Motor neuron (in vitro differentiated cells): ENCODE data around the gene MELTF. TPM values are rescaled to one million over a fixed set of nuclear protein-coding genes. Genes with fewer than 3 reads are reported as not detected.
A peak's percentile ranks its signal among the peaks of the same experiment; 100 is the strongest.

Experiments used
- ATAC-seq, 8 experiments: fragments of 200-7000 bp; cut with Tn5 transposase; replicated peaks in 6 of 8; 2 replicates each; pipeline ENCODE4 v1.8.0; 2021; ENCODE audit warnings: mild to moderate bottlenecking in 8 of 8, moderate library complexity in 8 of 8
- H3K27ac ChIP-seq, 2 donors: fragments of 250-450 bp; sonication (Bioruptor Pico); 2 replicates each; pipeline ENCODE4 v1.9.0; 2021; ENCODE audit warnings: antibody characterized with exemption in 2 of 2, mild to moderate bottlenecking in 2 of 2, moderate library complexity in 1 of 2
- H3K4me1 ChIP-seq, 2 donors: fragments of 250-450 bp; sonication (Bioruptor Pico); replicated peaks in 1 of 2; 2 replicates each; pipeline ENCODE4 v1.6.1; 2021; ENCODE audit warnings: antibody characterized with exemption in 2 of 2, mild to moderate bottlenecking in 2 of 2, moderate library complexity in 1 of 2
- H3K4me3 ChIP-seq, 5 donors: fragments of 250-450 bp; sonication (Bioruptor Pico); 2 replicates each; pipeline ENCODE4 v1.9.0; 2021; ENCODE audit warnings: antibody characterized with exemption in 5 of 5, mild to moderate bottlenecking in 5 of 5, moderate library complexity in 4 of 5
- WGBS, 10 experiments: fragments of 450-650 bp; shearing (Covaris generic); methylation state at CpG; one replicate each; pipeline ENCODE4 v1.0.0; 2022; 5-methylcytosine and 5-hydroxymethylcytosine counted together
- in situ Hi-C, 9 experiments: fragments of 400-800 bp; cut with MboI; loops; one replicate each; pipeline ENCODE4 v1.15.0; 2021; ENCODE audit warnings: low sequenced_read_pairs in 9 of 9, low pct_unique_long_range_greater_than_20kb in 2 of 9; ENCODE audit not compliant: unreplicated experiment in 9 of 9
- total RNA-seq, 8 experiments: library from RNA; unstranded; fragments of 300-600 nt; gene quantifications; 2 replicates each; pipeline versions ENCODE4 v1.2.3 to v1.2.4, GENCODE V29; 2022

MELTF gene
- total RNA-seq, 8 experiments from 2014 or later: 0.43 to 47.8 (median 2.6) TPM

DNA sequence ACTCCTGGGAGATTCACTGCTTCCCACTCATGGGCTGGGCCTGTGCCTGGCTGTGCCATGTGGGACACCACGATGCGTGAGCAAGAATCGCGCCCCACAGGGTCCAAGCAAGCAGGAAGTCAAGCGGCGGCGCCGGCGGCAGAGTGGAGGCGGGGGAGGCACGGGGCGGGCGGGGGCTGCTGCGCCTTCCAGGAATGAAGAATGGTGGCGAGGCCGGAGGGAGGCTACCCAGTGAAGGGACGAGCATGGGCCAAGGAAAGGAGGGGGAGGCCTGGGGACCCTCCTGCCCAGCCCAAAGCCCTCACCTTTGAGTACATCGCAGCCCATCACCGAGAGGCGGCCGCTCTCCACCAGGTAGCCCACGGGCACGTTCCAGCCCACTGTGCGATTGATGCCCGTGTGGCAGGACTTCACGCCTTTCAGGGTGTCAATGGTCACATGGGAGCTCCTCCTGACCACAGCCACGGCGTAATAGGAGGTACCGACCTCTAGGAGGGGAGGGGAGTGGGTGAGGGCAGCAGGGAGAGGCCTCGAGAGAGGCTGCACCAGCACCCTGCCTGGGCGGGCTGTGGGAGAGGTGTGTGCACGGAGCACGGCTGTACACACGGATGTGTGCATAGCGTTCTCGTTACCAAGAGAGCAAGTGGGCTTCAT lies 5.5 kb downstream of the MELTF start:
- in situ Hi-C loops: loop anchor here in 4 of 9 experiments (25.0 kb wide), 2 partner anchors 163 to 488 kb away; no protein-coding TSS in a partner anchor
- peak overlapping the region in 1 of 2 donors; percentile 18 for H3K27ac ChIP-seq
- H3K4me1 ChIP-seq: peaks cover 39 to 51% of the 10 kb centered on the region in 2 donors
- no peak overlapping the region for H3K4me3 ChIP-seq
- peak in 1 of 8 experiments; percentile 2 for ATAC-seq
- 75 to 82% methylated on average over 2 to 4 of the region's 36 CpGs; no CpG with 5 or more reads in 8 of the 10 experiments for WGBS, 10 experiments

- 20 to 76% (median 44%) methylated on average over 2 to 7 of the region's 27 CpGs; no CpG with 5 or more reads in 6 of the 10 experiments for WGBS, 10 experiments
- no peak overlapping the region for H3K4me3 ChIP-seq
- H3K27ac ChIP-seq: no peak overlapping the region
- peak in 5 of 8 experiments; percentile 12 to 62 (median 33) for ATAC-seq
- peaks cover 36 to 45% of the 10 kb centered on the region in 2 donors for H3K4me1 ChIP-seq
- in situ Hi-C loops: loop anchor here in 4 of 9 experiments (25.0 kb wide), 2 partner anchors 164 to 489 kb away; no protein-coding TSS in a partner anchor
Observed at GRCh38 chr3:197023241-197023997, 6.2 kb downstream of the MELTF start.

DNA sequence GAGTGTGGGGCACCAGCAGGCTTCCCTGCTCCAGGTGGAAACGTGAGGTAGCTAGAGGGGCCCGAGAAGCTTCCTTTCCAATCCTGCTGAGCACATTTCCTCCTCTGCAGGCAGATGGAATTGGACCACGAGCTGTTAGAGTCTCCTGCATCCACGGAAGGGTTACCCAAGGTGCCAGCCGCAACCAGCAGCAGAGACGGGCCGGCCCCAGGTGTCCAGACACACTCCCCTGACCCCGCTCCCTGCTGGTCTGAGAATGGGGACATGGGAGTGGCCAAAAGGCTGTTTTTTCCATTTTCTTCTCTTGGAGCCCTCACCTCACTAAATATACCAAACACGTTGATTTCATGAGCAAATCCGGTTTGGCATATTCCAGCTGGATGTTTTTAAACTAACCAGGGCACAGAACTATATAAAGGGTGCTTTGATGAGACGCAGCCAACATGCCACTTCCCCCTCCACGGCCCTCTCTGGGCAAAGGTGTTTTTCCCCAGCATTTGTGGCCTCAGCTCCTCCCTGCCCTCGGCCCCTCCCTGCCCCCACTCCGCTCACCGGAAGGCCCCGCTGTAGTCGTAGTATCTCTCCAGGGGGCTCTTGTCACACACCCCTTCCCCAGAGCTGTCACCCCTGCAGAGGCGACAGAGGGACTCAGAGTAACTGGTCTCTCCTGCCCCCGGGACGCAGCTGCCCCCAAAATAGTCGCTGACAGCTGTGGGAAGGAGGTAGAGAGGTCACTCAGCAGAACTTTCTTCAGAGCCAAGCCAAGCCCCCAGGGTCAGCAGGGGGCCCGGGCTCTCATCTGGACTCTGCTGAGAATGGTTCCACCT lies 7.0 kb downstream of the MELTF start:
- no peak overlapping the region for H3K4me3 ChIP-seq
- peaks cover 36 to 44% of the 10 kb centered on the region in 2 donors for H3K4me1 ChIP-seq
- in situ Hi-C loops: loop anchor here in 4 of 9 experiments (25.0 kb wide), 2 partner anchors 165 to 490 kb away; no protein-coding TSS in a partner anchor
- no peak overlapping the region for H3K27ac ChIP-seq
- peak in 3 of 8 experiments; percentile 2 to 13 (median 8) for ATAC-seq
- 31 to 100% (median 66%) methylated on average over 1 to 11 of the region's 22 CpGs; no CpG with 5 or more reads in 2 of the 10 experiments for WGBS, 10 experiments

DNA sequence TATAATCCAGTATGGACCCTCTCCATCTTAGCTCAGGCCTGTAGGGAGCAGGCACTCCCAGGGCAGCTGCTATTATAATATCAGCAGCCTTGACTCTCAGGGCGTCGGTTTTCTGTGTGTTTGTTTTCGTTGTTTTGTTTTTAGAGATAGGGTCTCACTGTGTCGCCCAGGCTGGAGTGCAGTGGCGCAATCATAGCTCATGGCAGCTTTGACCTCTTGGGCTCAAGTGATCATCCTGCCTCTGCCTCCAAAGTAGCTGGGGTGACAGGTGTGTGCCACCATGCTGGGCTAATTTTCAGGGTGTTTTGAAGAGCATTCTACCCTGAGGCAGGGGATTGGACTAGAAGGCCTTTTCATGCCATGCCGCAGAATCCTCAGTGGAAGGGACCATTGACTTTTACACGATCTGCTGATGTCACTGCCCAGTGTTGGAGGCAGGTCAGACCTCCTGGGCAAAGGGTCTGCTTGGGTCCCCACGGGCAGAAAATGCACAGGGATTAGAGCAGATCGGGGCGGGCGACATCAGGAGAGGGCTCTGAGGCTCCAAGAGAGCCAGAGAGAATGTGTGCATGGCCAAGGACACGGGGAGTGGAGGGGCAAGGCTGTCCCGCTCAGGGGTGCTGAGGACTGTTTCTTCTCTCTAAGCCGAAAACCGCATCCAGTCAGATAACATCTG lies 7.8 kb downstream of the MELTF start:
- ATAC-seq: no peak

GRCh38 chr3:197021231-197021630 lies 8.4 kb downstream of the MELTF start:
- Histone ChIP-seq H3K4me3 (no peak overlapping the region), H3K27ac (no peak overlapping the region), H3K4me1 (peaks cover 35 to 39% of the 10 kb centered on the region in 2 donors)
- WGBS, 10 experiments: 37 to 100% (median 75%) methylated on average over 1 to 5 of the region's 10 CpGs; no CpG with 5 or more reads in 5 of the 10 experiments
- in situ Hi-C loops: loop anchor here in 4 of 9 experiments (25.0 kb wide), 2 partner anchors 166 to 491 kb away; no protein-coding TSS in a partner anchor
- no peak for ATAC-seq

More for the DNA sequence above, 7.8 kb downstream of the MELTF start:
- in situ Hi-C loops: loop anchor here in 4 of 9 experiments (25.0 kb wide), 2 partner anchors 165 to 490 kb away; no protein-coding TSS in a partner anchor
- no peak overlapping the region for H3K4me3 ChIP-seq
- WGBS, 10 experiments: 60 to 100% (median 84%) methylated on average over 1 to 12 of the region's 15 CpGs; no CpG with 5 or more reads in 2 of the 10 experiments
- H3K27ac ChIP-seq: no peak overlapping the region
- H3K4me1 ChIP-seq: peaks cover 36 to 43% of the 10 kb centered on the region in 2 donors

GRCh38 chr3:197019535-197019934 lies 10.1 kb downstream of the MELTF start:
- H3K4me1 ChIP-seq: peaks cover 19 to 22% of the 10 kb centered on the region in 2 donors
- in situ Hi-C loops: loop anchor here in 4 of 9 experiments (25.0 kb wide), 2 partner anchors 168 to 493 kb away; no protein-coding TSS in a partner anchor
- H3K27ac ChIP-seq: no peak overlapping the region
- WGBS, 10 experiments: 51 to 100% (median 80%) methylated on average over 1 to 10 of the region's 13 CpGs; no CpG with 5 or more reads in 1 of the 10 experiments
- H3K4me3 ChIP-seq: no peak overlapping the region
- ATAC-seq: no peak

DNA sequence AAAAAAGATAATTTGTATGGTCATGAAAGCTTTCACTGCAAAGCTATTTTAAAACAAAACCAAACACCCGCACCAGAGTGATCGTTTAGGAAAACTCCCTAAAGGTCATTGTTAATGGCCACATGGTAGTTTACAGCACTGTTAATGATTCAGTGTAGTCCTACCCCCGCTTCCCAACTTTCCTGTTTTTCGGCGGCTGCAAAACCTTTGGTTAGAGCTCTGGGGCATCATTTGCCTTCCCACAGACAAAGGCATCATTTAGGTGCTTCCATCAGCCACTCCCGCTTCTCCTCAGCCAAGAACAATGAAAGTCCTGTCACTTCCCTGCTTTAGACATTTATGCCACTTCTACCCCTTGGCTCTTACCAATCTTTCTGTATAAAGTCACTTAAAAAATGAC lies 10.6 kb downstream of the MELTF start:
- no peak overlapping the region for H3K4me3 ChIP-seq
- H3K4me1 ChIP-seq: peaks cover 14 to 17% of the 10 kb centered on the region in 2 donors
- in situ Hi-C loops: loop anchor here in 4 of 9 experiments (25.0 kb wide), 2 partner anchors 168 to 493 kb away; no protein-coding TSS in a partner anchor
- no peak for ATAC-seq
- 0 to 71% (median 52%) methylated on average over 2 to 6 of the region's 6 CpGs; no CpG with 5 or more reads in 1 of the 10 experiments for whole genome bisulfite sequencing, 10 experiments
- H3K27ac ChIP-seq: no peak overlapping the region

GRCh38 chr3:197017003-197017402 lies 12.6 kb downstream of the MELTF start:
- ATAC-seq: no peak
- in situ Hi-C loops: loop anchor here in 4 of 9 experiments (25.0 kb wide), 2 partner anchors 170 to 495 kb away; no protein-coding TSS in a partner anchor
- Histone ChIP-seq H3K4me3 (no peak overlapping the region), H3K4me1 (peaks cover 0 to 6% of the 10 kb centered on the region in 2 donors), H3K27ac (no peak overlapping the region)
- 100% methylated on average over 1 to 2 of the region's 18 CpGs; no CpG with 5 or more reads in 8 of the 10 experiments for WGBS, 10 experiments

GRCh38 chr3:197015790-197016736 lies 13.6 kb downstream of the MELTF start:
- ATAC-seq: peak in 3 of 8 experiments; percentile 42 to 71 (median 62)
- Histone ChIP-seq H3K27ac (no peak overlapping the region), H3K4me1 (peaks cover 0 to 11% of the 10 kb centered on the region in 2 donors), H3K4me3 (no peak overlapping the region)
- in situ Hi-C loops: loop anchor here in 4 of 9 experiments (25.0 kb wide), 2 partner anchors 171 to 496 kb away; no protein-coding TSS in a partner anchor
- 80 to 100% (median 84%) methylated on average over 1 to 8 of the region's 28 CpGs; no CpG with 5 or more reads in 5 of the 10 experiments for WGBS, 10 experiments

DNA sequence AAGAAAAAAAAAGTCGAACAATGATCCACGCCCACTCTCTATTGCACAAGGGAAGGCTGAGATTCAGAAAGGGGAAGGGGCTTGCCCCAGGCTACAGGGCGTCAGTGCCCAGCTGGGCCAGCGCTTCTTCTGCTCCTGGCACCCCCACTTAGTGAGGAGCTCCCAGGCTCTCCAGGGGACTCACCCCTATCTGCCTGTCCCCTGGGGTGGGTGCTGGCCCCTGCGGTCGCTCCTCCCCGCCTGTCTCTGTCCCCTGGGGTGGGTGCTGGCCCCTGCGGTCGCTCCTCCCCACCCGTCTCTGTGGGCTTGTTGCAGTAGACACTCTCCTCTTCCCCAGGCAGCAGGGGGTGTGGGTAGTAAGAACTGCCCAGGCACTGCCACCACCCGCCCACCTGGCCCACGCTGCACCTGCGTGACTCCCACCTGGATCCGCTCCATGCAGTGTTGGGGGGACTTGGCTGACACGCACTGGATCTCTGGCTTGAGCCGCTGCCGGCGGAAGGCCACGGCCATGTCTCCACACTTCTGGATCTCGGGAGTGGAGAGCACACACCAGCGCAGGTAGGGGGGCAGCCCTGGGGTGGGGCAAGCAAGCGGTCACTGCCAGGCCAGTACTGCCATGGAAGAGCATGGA lies 14.6 kb downstream of the MELTF start:
- Histone ChIP-seq H3K27ac (no peak overlapping the region), H3K4me1 (peaks cover 0 to 11% of the 10 kb centered on the region in 2 donors), H3K4me3 (no peak overlapping the region)
- in situ Hi-C loops: loop anchor here in 4 of 9 experiments (25.0 kb wide), 2 partner anchors 172 to 497 kb away; no protein-coding TSS in a partner anchor
- WGBS, 10 experiments: 28 to 100% (median 100%) methylated on average over 2 to 6 of the region's 22 CpGs; no CpG with 5 or more reads in 5 of the 10 experiments
- ATAC-seq: peak in 1 of 8 experiments; percentile 27
